Measurements from ENCODE around the gene SH2B2.

The SH2B2 gene

GRCh38 chr7:102312317-102312716, 25.6 kb downstream of the SH2B2 start:
- Histone ChIP-seq H3K79me2 (ENCODE audit: insufficient read depth, low read length) (no peaks in the 10 kb centered on the region), H3K27ac (ENCODE audit: low read length) (no peak overlapping the region), H3K9ac (ENCODE audit: low read depth, low read length) (no peak overlapping the region), H3K4me1 (ENCODE audit: insufficient read depth, low read length) (no peaks in the 10 kb centered on the region), H4K20me1 (ENCODE audit: insufficient read depth, low read length) (no peaks in the 10 kb centered on the region), H3K4me3 (ENCODE audit: low read depth in 1 of 2, low read length in 2 of 2) (no peak overlapping the region), H3K36me3 (ENCODE audit: insufficient read depth, low read length) (no peaks in the 10 kb centered on the region), H3K27me3 (ENCODE audit: insufficient read depth, low read length, poor library complexity) (no peaks in the 10 kb centered on the region), H2AFZ (ENCODE audit: low read depth, low read length) (no peak overlapping the region), H3K9me3 (ENCODE audit: insufficient read depth, low read length, severe bottlenecking) (no peaks in the 10 kb centered on the region), H3K4me2 (ENCODE audit: insufficient read depth, low read length) (no peak overlapping the region)
- TF ChIP-seq EZH2 (IDR thresholded peaks at IDR 0.05; ENCODE audit: borderline replicate concordance, low read depth, low read length, severe bottlenecking) (no peak), CTCF (IDR thresholded peaks at IDR 0.05; ENCODE audit: borderline replicate concordance, extremely low read depth, low read length, poor library complexity, severe bottlenecking) (no peak)
- DNase-seq, result no peak
- no peak for ATAC-seq (ENCODE audit: insufficient read depth, low read depth)

GRCh38 chr7:102313997-102314780, 27.5 kb downstream of the SH2B2 start:
- Histone ChIP-seq H3K36me3 (ENCODE audit: insufficient read depth, low read length) (no peaks in the 10 kb centered on the region), H3K9ac (ENCODE audit: low read depth, low read length) (no peak overlapping the region), H3K4me2 (ENCODE audit: insufficient read depth, low read length) (no peak overlapping the region), H3K27me3 (ENCODE audit: insufficient read depth, low read length, poor library complexity) (no peaks in the 10 kb centered on the region), H2AFZ (ENCODE audit: low read depth, low read length) (no peak overlapping the region), H4K20me1 (ENCODE audit: insufficient read depth, low read length) (no peaks in the 10 kb centered on the region), H3K4me3 (ENCODE audit: low read depth in 1 of 2, low read length in 2 of 2) (no peak overlapping the region), H3K79me2 (ENCODE audit: insufficient read depth, low read length) (no peaks in the 10 kb centered on the region), H3K9me3 (ENCODE audit: insufficient read depth, low read length, severe bottlenecking) (no peaks in the 10 kb centered on the region), H3K4me1 (ENCODE audit: insufficient read depth, low read length) (no peaks in the 10 kb centered on the region), H3K27ac (ENCODE audit: low read length) (no peak overlapping the region)
- TF ChIP-seq EZH2 (IDR thresholded peaks at IDR 0.05; ENCODE audit: borderline replicate concordance, low read depth, low read length, severe bottlenecking) (no peak), CTCF (IDR thresholded peaks at IDR 0.05; ENCODE audit: borderline replicate concordance, extremely low read depth, low read length, poor library complexity, severe bottlenecking) (no peak)
- DNase-seq, result no peak
- no peak for ATAC-seq (ENCODE audit: insufficient read depth, low read depth)

GRCh38 chr7:102317231-102318059, 30.8 kb downstream of the SH2B2 start:
- no peaks in the 10 kb centered on the region for H3K36me3 ChIP-seq (ENCODE audit: insufficient read depth, low read length)
- no peak overlapping the region for H3K4me3 ChIP-seq (ENCODE audit: low read depth in 1 of 2, low read length in 2 of 2)
- ATAC-seq (ENCODE audit: insufficient read depth, low read depth) (no peak), DNase-seq (no peak)
- no peak overlapping the region for H3K9ac ChIP-seq (ENCODE audit: low read depth, low read length)
- no peak overlapping the region for H3K27ac ChIP-seq (ENCODE audit: low read length)
- TF ChIP-seq CTCF (IDR thresholded peaks at IDR 0.05; ENCODE audit: borderline replicate concordance, extremely low read depth, low read length, poor library complexity, severe bottlenecking) (no peak), EZH2 (IDR thresholded peaks at IDR 0.05; ENCODE audit: borderline replicate concordance, low read depth, low read length, severe bottlenecking) (no peak)
- no peaks in the 10 kb centered on the region for H3K27me3 ChIP-seq (ENCODE audit: insufficient read depth, low read length, poor library complexity)
- H3K4me1 ChIP-seq (ENCODE audit: insufficient read depth, low read length), result no peaks in the 10 kb centered on the region
- H3K9me3 ChIP-seq (ENCODE audit: insufficient read depth, low read length, severe bottlenecking), result no peaks in the 10 kb centered on the region
- no peak overlapping the region for H2AFZ ChIP-seq (ENCODE audit: low read depth, low read length)
- no peaks in the 10 kb centered on the region for H4K20me1 ChIP-seq (ENCODE audit: insufficient read depth, low read length)
- no peak overlapping the region for H3K4me2 ChIP-seq (ENCODE audit: insufficient read depth, low read length)
- no peaks in the 10 kb centered on the region for H3K79me2 ChIP-seq (ENCODE audit: insufficient read depth, low read length)

All from DND-41 (cell line).